ENCODE data around the gene VAMP2. TPM values are rescaled to one million over a fixed set of nuclear protein-coding genes. Genes with fewer than 3 reads are reported as not detected.
A peak's percentile ranks its signal among the peaks of the same experiment; 100 is the strongest.

The VAMP2 gene
- total and polyA plus RNA-seq, 10 of the 15 experiments (the other 5 are each of a cell fraction or from before 2014, with no cell fraction given) = 3.0 to 35.2 (median 25.0) TPM

DNA sequence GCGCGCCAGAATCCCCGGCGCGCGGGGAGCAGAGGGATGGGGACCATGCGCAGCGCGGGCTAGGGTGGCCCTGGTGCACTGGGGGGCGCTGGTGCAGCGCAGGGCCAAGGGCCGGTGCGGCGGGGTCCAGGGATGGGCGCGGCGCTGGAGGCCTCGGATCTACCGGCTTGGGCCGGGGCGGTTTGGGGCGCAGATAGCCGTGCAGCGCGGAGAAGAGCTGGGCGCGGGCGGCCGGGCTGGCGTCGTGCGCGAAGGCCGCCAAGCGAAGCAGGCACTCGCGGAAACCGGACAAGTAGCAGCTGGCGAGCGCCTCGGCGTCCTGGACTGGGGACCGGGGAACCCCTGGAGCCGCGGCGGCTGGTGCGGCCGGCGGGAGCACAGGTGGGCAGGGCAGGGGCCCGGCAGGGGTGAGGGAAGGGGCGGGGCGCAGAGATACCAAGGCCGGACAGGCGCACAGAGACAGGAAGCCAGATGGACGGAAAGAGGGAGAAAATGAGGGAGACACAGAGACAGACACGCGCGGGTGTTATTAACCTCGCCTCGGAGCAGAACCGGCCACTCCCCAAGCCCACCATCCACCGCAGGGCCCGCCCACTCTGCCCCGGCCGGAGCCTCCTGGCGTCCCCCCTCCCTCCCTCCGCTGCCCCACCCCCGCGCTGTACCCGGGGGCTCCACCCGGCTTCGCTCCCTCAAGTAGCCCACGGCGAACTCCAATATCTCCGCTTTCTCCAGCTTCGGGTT lies 40.9 kb downstream of the VAMP2 start (continued):
- TF ChIP-seq, protein P1, sequence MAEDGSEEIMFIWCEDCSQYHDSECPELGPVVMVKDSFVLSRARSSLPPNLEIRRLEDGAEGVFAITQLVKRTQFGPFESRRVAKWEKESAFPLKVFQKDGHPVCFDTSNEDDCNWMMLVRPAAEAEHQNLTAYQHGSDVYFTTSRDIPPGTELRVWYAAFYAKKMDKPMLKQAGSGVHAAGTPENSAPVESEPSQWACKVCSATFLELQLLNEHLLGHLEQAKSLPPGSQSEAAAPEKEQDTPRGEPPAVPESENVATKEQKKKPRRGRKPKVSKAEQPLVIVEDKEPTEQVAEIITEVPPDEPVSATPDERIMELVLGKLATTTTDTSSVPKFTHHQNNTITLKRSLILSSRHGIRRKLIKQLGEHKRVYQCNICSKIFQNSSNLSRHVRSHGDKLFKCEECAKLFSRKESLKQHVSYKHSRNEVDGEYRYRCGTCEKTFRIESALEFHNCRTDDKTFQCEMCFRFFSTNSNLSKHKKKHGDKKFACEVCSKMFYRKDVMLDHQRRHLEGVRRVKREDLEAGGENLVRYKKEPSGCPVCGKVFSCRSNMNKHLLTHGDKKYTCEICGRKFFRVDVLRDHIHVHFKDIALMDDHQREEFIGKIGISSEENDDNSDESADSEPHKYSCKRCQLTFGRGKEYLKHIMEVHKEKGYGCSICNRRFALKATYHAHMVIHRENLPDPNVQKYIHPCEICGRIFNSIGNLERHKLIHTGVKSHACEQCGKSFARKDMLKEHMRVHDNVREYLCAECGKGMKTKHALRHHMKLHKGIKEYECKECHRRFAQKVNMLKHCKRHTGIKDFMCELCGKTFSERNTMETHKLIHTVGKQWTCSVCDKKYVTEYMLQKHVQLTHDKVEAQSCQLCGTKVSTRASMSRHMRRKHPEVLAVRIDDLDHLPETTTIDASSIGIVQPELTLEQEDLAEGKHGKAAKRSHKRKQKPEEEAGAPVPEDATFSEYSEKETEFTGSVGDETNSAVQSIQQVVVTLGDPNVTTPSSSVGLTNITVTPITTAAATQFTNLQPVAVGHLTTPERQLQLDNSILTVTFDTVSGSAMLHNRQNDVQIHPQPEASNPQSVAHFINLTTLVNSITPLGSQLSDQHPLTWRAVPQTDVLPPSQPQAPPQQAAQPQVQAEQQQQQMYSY (CRISPR knock-in tag; IDR thresholded peaks at IDR 0.05) = no peak
- no peak for TF ChIP-seq WRNIP1 (IDR thresholded peaks at IDR 0.05; ENCODE audit: borderline replicate concordance, low read depth, low read length)
- TF ChIP-seq, protein P2, sequence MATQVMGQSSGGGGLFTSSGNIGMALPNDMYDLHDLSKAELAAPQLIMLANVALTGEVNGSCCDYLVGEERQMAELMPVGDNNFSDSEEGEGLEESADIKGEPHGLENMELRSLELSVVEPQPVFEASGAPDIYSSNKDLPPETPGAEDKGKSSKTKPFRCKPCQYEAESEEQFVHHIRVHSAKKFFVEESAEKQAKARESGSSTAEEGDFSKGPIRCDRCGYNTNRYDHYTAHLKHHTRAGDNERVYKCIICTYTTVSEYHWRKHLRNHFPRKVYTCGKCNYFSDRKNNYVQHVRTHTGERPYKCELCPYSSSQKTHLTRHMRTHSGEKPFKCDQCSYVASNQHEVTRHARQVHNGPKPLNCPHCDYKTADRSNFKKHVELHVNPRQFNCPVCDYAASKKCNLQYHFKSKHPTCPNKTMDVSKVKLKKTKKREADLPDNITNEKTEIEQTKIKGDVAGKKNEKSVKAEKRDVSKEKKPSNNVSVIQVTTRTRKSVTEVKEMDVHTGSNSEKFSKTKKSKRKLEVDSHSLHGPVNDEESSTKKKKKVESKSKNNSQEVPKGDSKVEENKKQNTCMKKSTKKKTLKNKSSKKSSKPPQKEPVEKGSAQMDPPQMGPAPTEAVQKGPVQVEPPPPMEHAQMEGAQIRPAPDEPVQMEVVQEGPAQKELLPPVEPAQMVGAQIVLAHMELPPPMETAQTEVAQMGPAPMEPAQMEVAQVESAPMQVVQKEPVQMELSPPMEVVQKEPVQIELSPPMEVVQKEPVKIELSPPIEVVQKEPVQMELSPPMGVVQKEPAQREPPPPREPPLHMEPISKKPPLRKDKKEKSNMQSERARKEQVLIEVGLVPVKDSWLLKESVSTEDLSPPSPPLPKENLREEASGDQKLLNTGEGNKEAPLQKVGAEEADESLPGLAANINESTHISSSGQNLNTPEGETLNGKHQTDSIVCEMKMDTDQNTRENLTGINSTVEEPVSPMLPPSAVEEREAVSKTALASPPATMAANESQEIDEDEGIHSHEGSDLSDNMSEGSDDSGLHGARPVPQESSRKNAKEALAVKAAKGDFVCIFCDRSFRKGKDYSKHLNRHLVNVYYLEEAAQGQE (IDR thresholded peaks at IDR 0.05; ENCODE audit: low read depth, low read length) = no peak
- TF ChIP-seq, protein P3, sequence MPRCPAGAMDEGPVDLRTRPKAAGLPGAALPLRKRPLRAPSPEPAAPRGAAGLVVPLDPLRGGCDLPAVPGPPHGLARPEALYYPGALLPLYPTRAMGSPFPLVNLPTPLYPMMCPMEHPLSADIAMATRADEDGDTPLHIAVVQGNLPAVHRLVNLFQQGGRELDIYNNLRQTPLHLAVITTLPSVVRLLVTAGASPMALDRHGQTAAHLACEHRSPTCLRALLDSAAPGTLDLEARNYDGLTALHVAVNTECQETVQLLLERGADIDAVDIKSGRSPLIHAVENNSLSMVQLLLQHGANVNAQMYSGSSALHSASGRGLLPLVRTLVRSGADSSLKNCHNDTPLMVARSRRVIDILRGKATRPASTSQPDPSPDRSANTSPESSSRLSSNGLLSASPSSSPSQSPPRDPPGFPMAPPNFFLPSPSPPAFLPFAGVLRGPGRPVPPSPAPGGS (IDR thresholded peaks at IDR 0.05; ENCODE audit: borderline replicate concordance, insufficient read depth, low read depth, low read length, poor library complexity, severe bottlenecking) = no peak
- TF ChIP-seq STAT3 (IDR thresholded peaks at IDR 0.05; ENCODE audit: low read depth, low read length) = no peak
- no peak for TF ChIP-seq ZNF592 (IDR thresholded peaks at IDR 0.05)
- TF ChIP-seq SRF (IDR thresholded peaks at IDR 0.05; ENCODE audit: low read depth in 2 of 2, low read length in 2 of 2) = no peak
- no peak for TF ChIP-seq ZNF274 (IDR thresholded peaks at IDR 0.05; ENCODE audit: insufficient read depth, insufficient read length)
- no peak; the same call in 1 of the 2 replicates for TF ChIP-seq TCF12 (IDR thresholded peaks at IDR 0.05; ENCODE audit: low read depth, low read length)
- 0 out of 2 replicates have a peak, but pooled peaks have one; percentile 6 for TF ChIP-seq ELK1 (IDR thresholded peaks at IDR 0.05; ENCODE audit: low read depth, low read length)
- peak; percentile 61 for TF ChIP-seq YY1 (IDR thresholded peaks at IDR 0.05; ENCODE audit: low read depth, low read length)
- no peak for TF ChIP-seq ZBED1 (IDR thresholded peaks at IDR 0.05; ENCODE audit: borderline replicate concordance)
- TF ChIP-seq, protein P4, sequence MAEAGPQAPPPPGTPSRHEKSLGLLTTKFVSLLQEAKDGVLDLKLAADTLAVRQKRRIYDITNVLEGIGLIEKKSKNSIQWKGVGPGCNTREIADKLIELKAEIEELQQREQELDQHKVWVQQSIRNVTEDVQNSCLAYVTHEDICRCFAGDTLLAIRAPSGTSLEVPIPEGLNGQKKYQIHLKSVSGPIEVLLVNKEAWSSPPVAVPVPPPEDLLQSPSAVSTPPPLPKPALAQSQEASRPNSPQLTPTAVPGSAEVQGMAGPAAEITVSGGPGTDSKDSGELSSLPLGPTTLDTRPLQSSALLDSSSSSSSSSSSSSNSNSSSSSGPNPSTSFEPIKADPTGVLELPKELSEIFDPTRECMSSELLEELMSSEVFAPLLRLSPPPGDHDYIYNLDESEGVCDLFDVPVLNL (IDR thresholded peaks at IDR 0.05; ENCODE audit: low read depth, low read length) = no peak

Measured in GM12878 (cell line).